Measurements from ENCODE around the gene SRM.
A peak's percentile ranks its signal among the peaks of the same experiment; 100 is the strongest.
"Not testable (repeated sequence)": the region's sequence is repeated elsewhere in the genome, so short reads cannot be mapped to it uniquely, and the experiment has no call there.

SRM gene

DNA sequence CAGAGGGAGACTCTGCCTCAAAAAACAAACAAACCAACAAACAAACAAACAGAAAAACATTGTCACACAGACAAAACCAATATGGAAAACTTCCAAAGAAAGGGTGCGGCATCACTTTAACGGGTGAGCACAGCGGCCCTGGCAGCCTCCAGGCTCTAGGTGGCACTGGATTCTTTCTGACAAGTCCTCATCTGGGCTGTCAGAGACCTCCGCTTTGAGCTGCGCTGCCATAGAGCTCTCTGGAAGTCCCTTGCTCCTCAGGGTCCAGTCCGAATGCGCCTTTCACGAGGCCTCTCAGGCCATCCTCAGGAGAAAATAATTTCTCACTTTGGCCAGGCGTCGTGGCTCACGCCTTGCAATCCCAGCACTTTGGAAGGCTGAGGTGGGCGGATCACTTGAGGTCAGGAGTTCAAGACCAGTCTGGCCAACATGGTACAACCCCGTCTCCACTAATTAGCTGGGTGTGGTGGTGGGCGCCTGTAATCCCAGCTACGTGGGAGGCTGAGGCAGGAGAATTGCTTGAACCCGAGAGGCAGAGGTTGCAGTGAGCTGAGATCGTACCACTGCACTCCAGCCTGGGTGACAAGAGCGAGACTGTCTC, 4.2 kb upstream of the SRM start:
- H3K9ac ChIP-seq (ENCODE audit: low read depth, low read length); H3K27ac ChIP-seq (ENCODE audit: low read depth, low read length); H3K4me1 ChIP-seq (ENCODE audit: control insufficient read depth, insufficient read depth, low read length); H3K4me3 ChIP-seq (ENCODE audit: low read depth, low read length); H3K27me3 ChIP-seq (ENCODE audit: control insufficient read depth, insufficient read depth, low read length); H3K9me3 ChIP-seq (ENCODE audit: control insufficient read depth, insufficient read depth, low read length): not testable (repeated sequence)
- H3K36me3 ChIP-seq (ENCODE audit: control insufficient read depth, insufficient read depth, low read length), result peaks cover 48% of the 10 kb centered on the region

DNA sequence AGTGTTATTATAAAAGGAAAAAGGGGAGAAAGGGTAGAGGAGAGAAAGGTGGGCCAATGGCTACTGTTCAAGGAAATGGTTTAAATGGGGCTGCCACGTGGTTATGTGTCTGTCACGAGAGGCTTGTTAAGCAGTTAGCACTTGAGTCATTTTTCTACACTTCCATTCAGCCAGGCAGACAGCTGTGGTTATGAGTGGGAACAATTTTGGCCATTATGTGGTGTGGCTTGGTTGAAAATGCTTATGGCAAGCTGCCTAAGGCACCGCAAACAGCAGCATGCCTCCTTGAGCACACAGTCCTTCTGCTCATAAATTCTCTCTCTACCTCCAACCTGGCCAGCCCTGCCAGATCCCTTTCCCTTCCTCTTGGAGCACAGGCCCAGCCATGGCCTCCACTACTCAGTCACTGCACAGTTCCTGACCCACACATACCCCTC, 3.2 kb upstream of the SRM start:
- Histone ChIP-seq H3K9me3 (ENCODE audit: control insufficient read depth, insufficient read depth, low read length) (no peaks in the 10 kb centered on the region), H3K4me3 (ENCODE audit: low read depth, low read length) (no peak overlapping the region), H3K36me3 (ENCODE audit: control insufficient read depth, insufficient read depth, low read length) (peaks cover 39% of the 10 kb centered on the region), H3K9ac (ENCODE audit: low read depth, low read length) (no peak overlapping the region), H3K4me1 (ENCODE audit: control insufficient read depth, insufficient read depth, low read length) (peaks cover 3% of the 10 kb centered on the region; the same call in 1 of the 2 replicates), H3K27ac (ENCODE audit: low read depth, low read length) (no peak overlapping the region), H3K27me3 (ENCODE audit: control insufficient read depth, insufficient read depth, low read length) (no peaks in the 10 kb centered on the region)

- Histone ChIP-seq H3K36me3 (ENCODE audit: control insufficient read depth, insufficient read depth, low read length) (peaks cover 42% of the 10 kb centered on the region), H3K9me3 (ENCODE audit: control insufficient read depth, insufficient read depth, low read length) (no peaks in the 10 kb centered on the region), H3K4me1 (ENCODE audit: control insufficient read depth, insufficient read depth, low read length) (peaks cover 3% of the 10 kb centered on the region; the same call in 1 of the 2 replicates), H3K9ac (ENCODE audit: low read depth, low read length) (no peak overlapping the region), H3K27me3 (ENCODE audit: control insufficient read depth, insufficient read depth, low read length) (no peaks in the 10 kb centered on the region), H3K27ac (ENCODE audit: low read depth, low read length) (no peak overlapping the region), H3K4me3 (ENCODE audit: low read depth, low read length) (no peak overlapping the region)
Observed at GRCh38 chr1:11061652-11062365, 2.0 kb upstream of the SRM start.

- H3K27ac ChIP-seq (ENCODE audit: low read depth, low read length), result peak overlapping the region; percentile 59
- H3K9me3 ChIP-seq (ENCODE audit: control insufficient read depth, insufficient read depth, low read length), result no peaks in the 10 kb centered on the region
- H3K27me3 ChIP-seq (ENCODE audit: control insufficient read depth, insufficient read depth, low read length), result no peaks in the 10 kb centered on the region
- peaks cover 34% of the 10 kb centered on the region for H3K36me3 ChIP-seq (ENCODE audit: control insufficient read depth, insufficient read depth, low read length)
- H3K4me1 ChIP-seq (ENCODE audit: control insufficient read depth, insufficient read depth, low read length), result peaks cover 3% of the 10 kb centered on the region; the same call in 1 of the 2 replicates
- H3K9ac ChIP-seq (ENCODE audit: low read depth, low read length), result peak overlapping the region; percentile 69
- H3K4me3 ChIP-seq (ENCODE audit: low read depth, low read length), result peak overlapping the region; percentile 84
Observed at GRCh38 chr1:11059155-11059967, 457 bp downstream of the SRM start.

GRCh38 chr1:11058595-11059154, 1.1 kb downstream of the SRM start:
- Histone ChIP-seq H3K9me3 (ENCODE audit: control insufficient read depth, insufficient read depth, low read length) (no peaks in the 10 kb centered on the region), H3K27me3 (ENCODE audit: control insufficient read depth, insufficient read depth, low read length) (no peaks in the 10 kb centered on the region), H3K4me3 (ENCODE audit: low read depth, low read length) (peak overlapping the region; percentile 84), H3K36me3 (ENCODE audit: control insufficient read depth, insufficient read depth, low read length) (peaks cover 36% of the 10 kb centered on the region), H3K4me1 (ENCODE audit: control insufficient read depth, insufficient read depth, low read length) (peaks cover 3% of the 10 kb centered on the region), H3K27ac (ENCODE audit: low read depth, low read length) (no peak overlapping the region), H3K9ac (ENCODE audit: low read depth, low read length) (peak overlapping the region; percentile 69; the same call in 1 of the 2 replicates)

GRCh38 chr1:11058026-11058425, 1.8 kb downstream of the SRM start:
- H3K4me1 ChIP-seq (ENCODE audit: control insufficient read depth, insufficient read depth, low read length), result peaks cover 10% of the 10 kb centered on the region
- H3K4me3 ChIP-seq (ENCODE audit: low read depth, low read length), result no peak overlapping the region
- H3K9ac ChIP-seq (ENCODE audit: low read depth, low read length), result no peak overlapping the region
- no peaks in the 10 kb centered on the region for H3K9me3 ChIP-seq (ENCODE audit: control insufficient read depth, insufficient read depth, low read length)
- H3K27me3 ChIP-seq (ENCODE audit: control insufficient read depth, insufficient read depth, low read length), result no peaks in the 10 kb centered on the region
- H3K27ac ChIP-seq (ENCODE audit: low read depth, low read length), result no peak overlapping the region
- peaks cover 31% of the 10 kb centered on the region for H3K36me3 ChIP-seq (ENCODE audit: control insufficient read depth, insufficient read depth, low read length)

- peaks cover 28% of the 10 kb centered on the region for H3K36me3 ChIP-seq (ENCODE audit: control insufficient read depth, insufficient read depth, low read length)
- no peak overlapping the region for H3K9ac ChIP-seq (ENCODE audit: low read depth, low read length)
- H3K27ac ChIP-seq (ENCODE audit: low read depth, low read length), result no peak overlapping the region
- H3K4me1 ChIP-seq (ENCODE audit: control insufficient read depth, insufficient read depth, low read length), result peaks cover 14% of the 10 kb centered on the region
- H3K9me3 ChIP-seq (ENCODE audit: control insufficient read depth, insufficient read depth, low read length), result no peaks in the 10 kb centered on the region
- H3K27me3 ChIP-seq (ENCODE audit: control insufficient read depth, insufficient read depth, low read length), result no peaks in the 10 kb centered on the region
- no peak overlapping the region for H3K4me3 ChIP-seq (ENCODE audit: low read depth, low read length)
Observed at GRCh38 chr1:11057477-11057876, 2.3 kb downstream of the SRM start.

GRCh38 chr1:11056504-11056903, 3.3 kb downstream of the SRM start:
- H3K9me3 ChIP-seq (ENCODE audit: control insufficient read depth, insufficient read depth, low read length), result no peaks in the 10 kb centered on the region
- no peak overlapping the region for H3K27ac ChIP-seq (ENCODE audit: low read depth, low read length)
- peaks cover 20% of the 10 kb centered on the region for H3K4me1 ChIP-seq (ENCODE audit: control insufficient read depth, insufficient read depth, low read length)
- H3K36me3 ChIP-seq (ENCODE audit: control insufficient read depth, insufficient read depth, low read length), result peaks cover 28% of the 10 kb centered on the region
- H3K4me3 ChIP-seq (ENCODE audit: low read depth, low read length), result no peak overlapping the region
- no peaks in the 10 kb centered on the region for H3K27me3 ChIP-seq (ENCODE audit: control insufficient read depth, insufficient read depth, low read length)
- H3K9ac ChIP-seq (ENCODE audit: low read depth, low read length), result no peak overlapping the region

DNA sequence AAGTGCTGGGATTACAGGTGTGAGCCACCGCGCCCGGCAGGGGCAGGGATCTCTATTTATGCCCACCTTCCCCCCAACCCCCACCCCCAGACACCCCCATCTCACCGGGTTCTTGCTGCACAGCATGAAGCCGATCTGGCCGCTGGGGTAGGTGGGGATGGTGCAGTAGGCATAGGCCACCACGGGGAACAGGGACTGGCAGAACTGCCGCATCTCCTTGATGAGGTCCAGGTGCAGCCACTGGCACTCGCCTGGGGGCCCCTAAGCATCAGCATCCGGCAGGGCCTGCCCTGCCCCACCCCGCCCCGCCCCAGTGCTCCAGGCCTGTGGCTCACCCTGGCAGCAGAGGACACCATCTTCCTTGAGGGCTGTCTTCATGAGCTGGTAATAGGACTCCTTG, 4.1 kb downstream of the SRM start:
- no peak overlapping the region for H3K9ac ChIP-seq (ENCODE audit: low read depth, low read length)
- no peaks in the 10 kb centered on the region for H3K9me3 ChIP-seq (ENCODE audit: control insufficient read depth, insufficient read depth, low read length)
- H3K27me3 ChIP-seq (ENCODE audit: control insufficient read depth, insufficient read depth, low read length), result no peaks in the 10 kb centered on the region
- peaks cover 16% of the 10 kb centered on the region for H3K4me1 ChIP-seq (ENCODE audit: control insufficient read depth, insufficient read depth, low read length)
- no peak overlapping the region for H3K27ac ChIP-seq (ENCODE audit: low read depth, low read length)
- H3K36me3 ChIP-seq (ENCODE audit: control insufficient read depth, insufficient read depth, low read length), result peaks cover 28% of the 10 kb centered on the region
- H3K4me3 ChIP-seq (ENCODE audit: low read depth, low read length), result no peak overlapping the region

- Histone ChIP-seq H3K27me3 (ENCODE audit: control insufficient read depth, insufficient read depth, low read length) (no peaks in the 10 kb centered on the region), H3K9ac (ENCODE audit: low read depth, low read length) (no peak overlapping the region), H3K9me3 (ENCODE audit: control insufficient read depth, insufficient read depth, low read length) (no peaks in the 10 kb centered on the region), H3K27ac (ENCODE audit: low read depth, low read length) (no peak overlapping the region), H3K4me1 (ENCODE audit: control insufficient read depth, insufficient read depth, low read length) (peaks cover 16% of the 10 kb centered on the region), H3K36me3 (ENCODE audit: control insufficient read depth, insufficient read depth, low read length) (peaks cover 28% of the 10 kb centered on the region), H3K4me3 (ENCODE audit: low read depth, low read length) (no peak overlapping the region)
Observed at GRCh38 chr1:11054666-11055065, 5.2 kb downstream of the SRM start.

Measured in HUES48 (cell line).